Tibial nerve (tissue), 4 donors: ENCODE data around the gene IGSF8.

Experiments
- EP300 ChIP-seq, 2 donors: sonication (generic); formaldehyde crosslinking; IDR thresholded peaks; one replicate each; pipeline ENCODE4 v1.6.1; 2017; ENCODE audit warnings: antibody characterized with exemption in 2 of 2, mild to moderate bottlenecking in 1 of 2
- POLR2A ChIP-seq, 2 donors: fragments of 450-650 bp; IDR thresholded peaks; one replicate each; pipeline ENCODE4 v1.6.1; 2017; ENCODE audit warnings: antibody characterized with exemption in 2 of 2, mild to moderate bottlenecking in 2 of 2, moderate library complexity in 2 of 2
- TF ChIP-seq, protein P1 (sequence below), 5 experiments: fragments of 200-600 bp in 3 of 5; fragments of 450-650 bp in 2 of 5; sonication (generic) in 3 of 5; IDR thresholded peaks; one replicate each; pipeline ENCODE4 v1.5.1; 2016 to 2019; ENCODE audit warnings: antibody characterized with exemption in 5 of 5, mild to moderate bottlenecking in 3 of 5, moderate library complexity in 2 of 5

- TF ChIP-seq, protein P1, sequence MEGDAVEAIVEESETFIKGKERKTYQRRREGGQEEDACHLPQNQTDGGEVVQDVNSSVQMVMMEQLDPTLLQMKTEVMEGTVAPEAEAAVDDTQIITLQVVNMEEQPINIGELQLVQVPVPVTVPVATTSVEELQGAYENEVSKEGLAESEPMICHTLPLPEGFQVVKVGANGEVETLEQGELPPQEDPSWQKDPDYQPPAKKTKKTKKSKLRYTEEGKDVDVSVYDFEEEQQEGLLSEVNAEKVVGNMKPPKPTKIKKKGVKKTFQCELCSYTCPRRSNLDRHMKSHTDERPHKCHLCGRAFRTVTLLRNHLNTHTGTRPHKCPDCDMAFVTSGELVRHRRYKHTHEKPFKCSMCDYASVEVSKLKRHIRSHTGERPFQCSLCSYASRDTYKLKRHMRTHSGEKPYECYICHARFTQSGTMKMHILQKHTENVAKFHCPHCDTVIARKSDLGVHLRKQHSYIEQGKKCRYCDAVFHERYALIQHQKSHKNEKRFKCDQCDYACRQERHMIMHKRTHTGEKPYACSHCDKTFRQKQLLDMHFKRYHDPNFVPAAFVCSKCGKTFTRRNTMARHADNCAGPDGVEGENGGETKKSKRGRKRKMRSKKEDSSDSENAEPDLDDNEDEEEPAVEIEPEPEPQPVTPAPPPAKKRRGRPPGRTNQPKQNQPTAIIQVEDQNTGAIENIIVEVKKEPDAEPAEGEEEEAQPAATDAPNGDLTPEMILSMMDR (IDR thresholded peaks at IDR 0.05), result no peak
- TF ChIP-seq POLR2A (IDR thresholded peaks at IDR 0.05), result no peak
- TF ChIP-seq EP300 (IDR thresholded peaks at IDR 0.05), result no peak
Measured at GRCh38 chr1:160099716-160100375, 1.4 kb upstream of the IGSF8 start.
